Ectodermal cell (in vitro differentiated cells): ENCODE results near the gene PSMG3.
A peak's percentile ranks its signal among the peaks of the same experiment; 100 is the strongest.

Experiments used
- H3K27ac ChIP-seq: 2 replicates; pipeline ENCODE4 v1.7.0; 2013; ENCODE audit warnings: mild to moderate bottlenecking, low read depth, low read length; ENCODE audit not compliant: insufficient read depth, poor library complexity, severe bottlenecking
- H3K27me3 ChIP-seq: 2 replicates; pipeline ENCODE4 v1.7.0; 2013; ENCODE audit warnings: mild to moderate bottlenecking, low read length; ENCODE audit not compliant: insufficient read depth, control insufficient read depth, poor library complexity, severe bottlenecking
- H3K36me3 ChIP-seq: one replicate; pipeline ENCODE4 v1.7.0; 2013; ENCODE audit warnings: low read length; ENCODE audit not compliant: control insufficient read depth, insufficient read depth
- H3K4me1 ChIP-seq: one replicate; pipeline ENCODE4 v1.7.0; 2013; ENCODE audit warnings: low read length; ENCODE audit not compliant: control insufficient read depth, insufficient read depth
- H3K4me3 ChIP-seq: 2 replicates; pipeline ENCODE4 v1.7.0; 2013; ENCODE audit warnings: low read depth, low read length, control low read depth; ENCODE audit not compliant: insufficient read depth
- H3K9me3 ChIP-seq: 2 replicates; pipeline ENCODE4 v1.7.0; 2013; ENCODE audit warnings: mild to moderate bottlenecking, low read length, moderate library complexity; ENCODE audit not compliant: control insufficient read depth
- WGBS, 2 experiments: methylation state at CpG; one replicate each; pipeline ENCODE4 v1.1.7; 2013; ENCODE audit warnings: missing lambda C conversion rate in 2 of 2; 5-methylcytosine and 5-hydroxymethylcytosine counted together

The PSMG3 gene

DNA sequence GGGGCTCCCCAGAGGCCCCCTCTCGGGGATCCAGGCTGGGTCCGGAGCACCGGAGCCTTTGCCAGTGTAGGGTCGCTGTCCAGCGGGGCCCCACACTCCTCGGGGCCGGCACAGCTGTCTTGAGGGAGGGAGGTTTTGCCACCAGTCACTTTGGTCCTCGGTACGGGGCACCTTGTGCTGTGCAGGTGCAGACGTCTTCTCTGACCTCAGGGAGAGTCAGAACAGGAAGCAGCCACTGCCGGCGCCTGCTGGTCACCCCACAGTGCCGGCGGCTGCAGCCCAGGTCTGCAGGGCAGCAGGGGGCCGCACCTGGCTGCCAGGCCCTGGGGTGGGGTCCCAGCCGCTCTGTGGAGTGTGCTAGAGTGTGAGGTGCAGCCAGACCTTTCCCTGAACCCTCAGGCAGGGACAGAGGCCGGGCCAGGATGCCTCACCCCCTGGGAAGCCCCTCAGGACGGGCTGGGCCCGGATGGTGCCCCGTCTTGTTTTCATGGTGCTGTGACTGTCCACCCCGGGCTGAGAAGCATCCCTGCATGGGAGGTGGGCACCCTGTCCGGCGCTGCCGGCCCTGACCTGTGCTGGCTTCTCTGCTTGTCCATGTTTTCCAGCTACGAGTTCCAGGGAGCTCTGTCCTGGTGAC lies 31.2 kb downstream of the PSMG3 start:
- WGBS, 2 experiments: 90 to 92% methylated on average over 25 of the region's 25 CpGs
- Histone ChIP-seq H3K27me3 (peaks cover 3% of the 10 kb centered on the region), H3K27ac (no peak overlapping the region), H3K9me3 (no peaks in the 10 kb centered on the region), H3K4me1 (peaks cover 22% of the 10 kb centered on the region), H3K4me3 (no peak overlapping the region), H3K36me3 (no peaks in the 10 kb centered on the region)

DNA sequence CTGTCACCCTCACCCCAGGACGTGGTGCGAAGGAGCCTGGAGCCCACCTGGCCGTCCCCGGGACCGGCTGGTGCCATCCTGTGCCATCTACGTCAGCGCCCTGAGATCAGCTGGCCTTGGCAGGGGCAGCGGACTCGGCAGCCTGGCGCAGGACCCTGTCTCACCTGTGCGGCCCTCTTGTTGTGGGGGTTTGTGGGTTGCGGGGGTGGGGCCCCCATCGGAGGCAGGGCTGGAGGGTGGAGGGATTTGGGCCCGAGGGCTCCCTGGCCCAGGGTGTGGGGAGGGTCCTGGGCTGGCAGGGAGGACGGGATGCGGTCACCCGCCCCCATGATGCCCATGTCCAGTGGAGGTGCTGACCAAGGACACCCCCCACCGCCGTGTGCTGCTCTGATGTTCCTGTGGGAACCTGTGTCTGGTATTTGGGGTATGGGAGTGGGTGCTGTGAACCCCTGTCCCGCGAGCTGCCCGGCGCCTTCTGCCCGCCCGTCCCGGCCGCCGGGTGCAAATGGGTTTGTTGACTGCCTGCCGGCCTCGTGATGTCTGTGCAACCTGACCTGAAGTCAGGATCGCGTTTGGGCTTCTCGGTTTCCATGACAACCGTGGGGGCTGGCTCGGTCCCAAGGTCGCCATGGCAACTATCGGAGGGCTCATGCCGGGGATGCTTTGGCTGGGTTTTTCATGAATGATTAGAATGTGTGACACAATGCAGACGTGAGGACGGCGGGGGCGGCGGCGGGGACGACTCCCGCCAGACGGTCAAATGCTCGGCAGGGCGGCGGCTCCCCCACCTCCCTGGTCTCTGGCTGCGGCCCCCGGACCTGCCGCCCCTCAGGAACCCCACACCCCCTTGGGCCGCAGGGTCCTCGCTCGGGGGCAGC lies 32.1 kb downstream of the PSMG3 start:
- no peak overlapping the region for H3K4me3 ChIP-seq
- H3K9me3 ChIP-seq: no peaks in the 10 kb centered on the region
- H3K4me1 ChIP-seq: peaks cover 22% of the 10 kb centered on the region
- WGBS, 2 experiments: 76 to 84% methylated on average over 56 of the region's 56 CpGs
- no peaks in the 10 kb centered on the region for H3K36me3 ChIP-seq
- H3K27me3 ChIP-seq: peaks cover 12% of the 10 kb centered on the region
- peak overlapping the region; percentile 84 for H3K27ac ChIP-seq

DNA sequence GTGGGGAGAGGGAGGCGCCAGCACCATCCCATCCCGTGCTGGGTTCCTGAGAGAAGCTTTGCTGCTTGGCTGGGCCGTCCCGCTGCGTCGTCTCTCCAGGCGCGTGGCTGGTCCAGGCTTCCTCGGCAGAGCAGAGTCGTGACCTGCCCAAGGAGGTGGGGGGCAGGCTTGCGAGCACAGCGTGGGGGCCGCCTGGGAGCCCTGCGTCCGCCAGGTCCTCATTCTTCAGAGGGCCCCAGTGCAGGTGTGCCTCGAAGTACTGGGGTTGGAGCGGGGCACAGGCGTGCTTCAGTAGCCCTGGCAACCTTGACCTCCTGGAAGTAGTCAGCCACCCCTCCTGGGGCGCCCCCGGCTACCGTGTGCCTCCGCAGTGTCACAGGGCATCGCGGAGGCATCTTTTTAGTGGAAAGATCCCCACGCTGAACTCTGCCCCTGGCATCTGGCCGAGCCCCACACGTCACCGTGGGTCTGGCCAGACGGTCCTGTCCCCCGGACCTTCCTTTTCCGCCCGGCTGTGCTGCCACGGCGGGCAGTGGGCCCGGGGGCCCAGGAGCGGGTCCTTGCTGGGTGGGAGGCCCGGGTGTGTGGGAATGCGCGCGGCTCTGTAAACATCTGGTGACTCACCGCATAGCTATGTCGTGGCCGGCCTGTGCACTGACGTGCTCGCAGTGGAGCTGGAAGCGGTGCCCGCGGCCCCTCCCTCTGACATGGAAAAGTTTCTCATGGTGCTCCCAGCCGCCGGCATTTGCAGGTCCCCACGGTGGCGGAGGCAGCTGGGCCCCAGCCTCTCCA lies 32.9 kb downstream of the PSMG3 start:
- H3K36me3 ChIP-seq: no peaks in the 10 kb centered on the region
- H3K27me3 ChIP-seq: peaks cover 20% of the 10 kb centered on the region
- WGBS, 2 experiments: 27 to 34% methylated on average over 52 of the region's 52 CpGs
- peak overlapping the region; percentile 84 for H3K27ac ChIP-seq
- peaks cover 30% of the 10 kb centered on the region for H3K4me1 ChIP-seq
- H3K9me3 ChIP-seq: no peaks in the 10 kb centered on the region
- no peak overlapping the region for H3K4me3 ChIP-seq

DNA sequence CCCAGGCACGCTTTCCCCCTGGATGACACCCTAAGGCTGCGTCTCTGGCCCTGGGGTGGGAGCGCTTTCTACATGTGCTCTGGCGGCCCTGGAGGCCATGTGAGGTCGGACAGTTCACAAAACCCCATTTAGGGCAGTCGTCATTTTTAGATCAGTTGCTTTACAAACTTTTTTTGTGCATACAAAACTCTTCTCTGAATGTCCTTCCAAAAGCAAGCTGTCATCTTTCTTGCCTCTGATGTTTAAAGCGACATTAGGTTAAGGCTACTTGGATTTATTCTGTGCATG lies 33.4 kb downstream of the PSMG3 start:
- Histone ChIP-seq H3K4me3 (no peak overlapping the region), H3K4me1 (peaks cover 33% of the 10 kb centered on the region), H3K27me3 (peaks cover 25% of the 10 kb centered on the region), H3K9me3 (no peaks in the 10 kb centered on the region), H3K27ac (no peak overlapping the region), H3K36me3 (no peaks in the 10 kb centered on the region)
- 74 to 78% methylated on average over 7 of the region's 7 CpGs for WGBS, 2 experiments

DNA sequence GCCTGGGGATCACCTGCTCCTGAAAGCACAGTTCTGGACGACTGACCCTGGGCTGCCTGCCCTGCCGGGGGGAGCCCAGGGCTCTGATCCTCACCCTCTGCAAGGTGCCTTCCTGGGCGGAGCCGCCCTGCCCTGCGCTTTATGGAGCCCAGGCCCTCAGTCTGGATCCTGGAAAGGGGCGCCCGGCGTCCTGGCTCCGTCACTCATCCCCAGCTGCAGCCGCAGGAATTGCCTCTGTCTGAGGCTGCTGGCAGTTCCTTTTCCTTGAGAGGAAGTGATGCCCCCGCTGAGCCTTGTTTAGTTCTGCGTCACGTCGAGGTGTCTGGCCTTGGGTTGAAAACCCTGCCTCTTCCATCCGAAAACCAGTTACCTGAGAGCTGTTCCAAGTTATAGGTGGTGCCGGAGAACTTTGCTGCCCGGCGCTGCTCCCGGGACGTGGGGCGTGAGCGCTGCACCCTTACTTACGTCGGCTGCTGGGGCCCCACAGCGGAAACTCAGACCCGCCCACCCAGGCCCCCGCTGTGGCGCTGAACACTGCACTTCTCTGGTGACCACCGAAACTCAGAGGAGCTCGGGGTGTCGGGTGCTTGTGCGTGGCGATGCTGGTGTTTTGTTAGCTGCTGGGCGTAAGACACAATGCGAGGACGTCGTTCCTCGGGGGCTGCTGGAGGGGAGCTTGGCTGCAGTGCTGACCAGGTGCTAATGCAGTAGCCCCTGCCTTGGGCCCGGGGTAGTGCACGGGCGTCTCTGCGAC lies 34.0 kb downstream of the PSMG3 start:
- Histone ChIP-seq H3K27ac (no peak overlapping the region), H3K4me1 (peaks cover 36% of the 10 kb centered on the region), H3K27me3 (peaks cover 31% of the 10 kb centered on the region), H3K36me3 (no peaks in the 10 kb centered on the region), H3K4me3 (no peak overlapping the region), H3K9me3 (no peaks in the 10 kb centered on the region)
- 84% methylated on average over 42 of the region's 42 CpGs for WGBS, 2 experiments

DNA sequence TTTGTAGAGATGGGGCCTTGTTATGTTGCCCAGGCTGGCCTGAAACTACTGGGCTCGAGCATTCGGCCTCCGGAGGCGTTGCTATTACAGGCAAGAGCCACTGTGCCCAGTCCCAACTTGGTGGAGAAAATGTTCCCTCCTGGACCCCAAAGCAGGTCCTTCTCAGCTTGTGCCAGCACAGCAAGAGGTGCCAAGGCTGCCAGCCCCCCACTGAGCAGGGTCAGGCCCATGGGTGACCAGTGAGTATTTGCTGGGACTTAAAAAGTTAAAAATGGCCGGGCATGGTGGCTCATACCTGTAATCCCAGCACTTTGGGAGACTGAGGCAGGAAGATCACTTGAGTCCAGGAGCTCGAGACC lies 34.8 kb downstream of the PSMG3 start:
- WGBS, 2 experiments: 79 to 81% methylated on average over 6 of the region's 6 CpGs
- H3K9me3 ChIP-seq: no peaks in the 10 kb centered on the region
- H3K27me3 ChIP-seq: peaks cover 33% of the 10 kb centered on the region
- no peaks in the 10 kb centered on the region for H3K36me3 ChIP-seq
- H3K4me3 ChIP-seq: no peak overlapping the region
- H3K4me1 ChIP-seq: peaks cover 36% of the 10 kb centered on the region
- no peak overlapping the region for H3K27ac ChIP-seq

- no peaks in the 10 kb centered on the region for H3K9me3 ChIP-seq
- H3K27me3 ChIP-seq: peaks cover 35% of the 10 kb centered on the region
- H3K27ac ChIP-seq: no peak overlapping the region
- H3K36me3 ChIP-seq: no peaks in the 10 kb centered on the region
- H3K4me1 ChIP-seq: peaks cover 36% of the 10 kb centered on the region
- 83 to 85% methylated on average over 30 of the region's 30 CpGs for WGBS, 2 experiments
- H3K4me3 ChIP-seq: no peak overlapping the region
Observed at GRCh38 chr7:1534330-1535099, 35.3 kb downstream of the PSMG3 start.

DNA sequence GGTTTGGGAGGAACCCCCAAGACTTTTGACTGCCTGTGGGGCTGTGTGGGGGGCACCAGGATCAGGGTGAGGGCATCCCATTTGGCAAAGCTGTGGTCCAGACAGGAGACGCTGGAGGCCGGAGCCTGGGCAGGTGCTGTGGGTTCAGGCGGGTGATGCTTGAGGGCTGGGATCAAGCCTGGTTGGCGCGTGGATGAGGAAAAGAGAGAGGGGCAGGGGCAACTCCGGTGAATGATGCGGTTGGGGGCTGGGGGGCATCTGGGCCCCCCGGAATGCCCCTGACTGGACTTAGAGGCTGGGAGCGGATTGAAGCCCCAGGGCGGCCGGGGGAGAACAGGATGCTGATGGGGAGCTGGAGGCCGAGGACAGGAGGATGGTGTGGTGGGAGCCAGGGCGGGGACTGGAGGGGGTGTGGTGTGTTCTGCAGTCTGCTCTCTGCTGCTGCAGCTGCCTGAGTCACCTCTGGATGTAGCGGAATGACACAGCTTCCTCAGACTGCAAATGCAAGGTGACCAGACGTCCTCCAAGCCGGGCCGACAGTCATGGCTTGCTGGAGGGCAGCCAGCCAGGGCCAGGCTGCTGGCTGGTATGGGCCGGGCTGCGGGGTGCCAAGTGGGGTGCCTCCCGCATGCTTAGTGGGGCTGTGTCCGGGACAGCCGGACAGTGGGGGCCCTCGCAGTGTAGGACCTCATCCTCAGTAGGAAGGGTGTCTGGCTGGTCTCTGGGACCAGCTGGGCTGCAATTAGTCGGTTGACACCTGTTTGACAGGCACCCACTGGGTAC lies 36.1 kb downstream of the PSMG3 start:
- Histone ChIP-seq H3K36me3 (no peaks in the 10 kb centered on the region), H3K27me3 (peaks cover 35% of the 10 kb centered on the region), H3K9me3 (no peaks in the 10 kb centered on the region), H3K4me3 (no peak overlapping the region), H3K4me1 (peaks cover 36% of the 10 kb centered on the region), H3K27ac (no peak overlapping the region)
- WGBS, 2 experiments: 86 to 87% methylated on average over 24 of the region's 24 CpGs

DNA sequence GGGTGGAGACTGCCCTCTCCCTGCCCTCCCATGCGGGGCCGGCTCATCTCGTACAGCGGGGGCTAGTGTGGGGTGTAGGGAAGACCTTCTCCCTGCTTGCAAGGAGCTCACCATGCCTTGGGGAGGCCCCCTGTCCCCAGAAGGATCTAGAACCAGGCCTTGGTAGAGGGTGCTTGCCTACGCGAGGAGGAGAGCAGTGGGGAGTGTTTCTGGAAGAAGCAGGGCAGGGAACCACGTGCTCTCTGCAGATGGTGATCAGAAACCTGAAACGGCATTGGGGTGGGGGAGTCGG lies 36.6 kb downstream of the PSMG3 start:
- WGBS, 2 experiments: 81 to 83% methylated on average over 9 of the region's 9 CpGs
- Histone ChIP-seq H3K4me1 (peaks cover 35% of the 10 kb centered on the region), H3K4me3 (no peak overlapping the region), H3K9me3 (no peaks in the 10 kb centered on the region), H3K27ac (no peak overlapping the region), H3K36me3 (no peaks in the 10 kb centered on the region), H3K27me3 (peaks cover 35% of the 10 kb centered on the region)
